MCF 10A (cell line): ENCODE measurements around the gene TMEM200B. TPM values are rescaled to one million over a fixed set of nuclear protein-coding genes. Genes with fewer than 3 reads are reported as not detected.

Source experiments
- BruUV-seq: library from RNA; stranded (reverse); fragments of 400-500 nt; replicated peaks from 2 replicates; lab custom pipeline; 2021; lab: Mats Ljungman, UMichigan
- CTCF ChIA-PET: fragments of 300-600 bp; sonication (Branson Sonifier 250); formaldehyde crosslinking; extraction: SDS; loops from one replicate; lab custom pipeline; 2021; ENCODE audit warnings: antibody characterized with exemption, inconsistent platforms; lab: Yijun Ruan, JAX
- POLR2A ChIA-PET: fragments of 300-600, 350-650 bp; sonication (Branson Sonifier 250); formaldehyde crosslinking; extraction: SDS; loops from one replicate; lab custom pipeline; 2020; ENCODE audit warnings: antibody characterized with exemption, inconsistent platforms; lab: Yijun Ruan, JAX
- DNase-seq: peaks from one replicate; pipeline ENCODE4 v3.0.0-alpha.2; 2018; ENCODE audit not compliant: unreplicated experiment
- H3K27ac Mint-ChIP-seq: one replicate; pipeline ENCODE4 v1.8.0; 2022; ENCODE audit warnings: mild to moderate bottlenecking, low read depth, mixed read lengths; ENCODE audit not compliant: unreplicated experiment
- H3K27me3 Mint-ChIP-seq: one replicate; pipeline ENCODE4 v1.8.0; 2022; ENCODE audit warnings: mixed read lengths; ENCODE audit not compliant: insufficient read depth, unreplicated experiment
- H3K36me3 Mint-ChIP-seq: one replicate; pipeline ENCODE4 v1.8.0; 2022; ENCODE audit warnings: mild to moderate bottlenecking, moderate library complexity, mixed read lengths; ENCODE audit not compliant: insufficient read depth, unreplicated experiment
- H3K4me1 Mint-ChIP-seq: one replicate; pipeline ENCODE4 v1.8.0; 2022; ENCODE audit warnings: mixed read lengths; ENCODE audit not compliant: insufficient read depth, unreplicated experiment
- H3K4me3 Mint-ChIP-seq: one replicate; pipeline ENCODE4 v1.8.0; 2022; ENCODE audit warnings: mild to moderate bottlenecking, moderate library complexity, mixed read lengths; ENCODE audit not compliant: unreplicated experiment
- H3K9me3 Mint-ChIP-seq: one replicate; pipeline ENCODE4 v1.8.0; 2022; ENCODE audit warnings: mixed read lengths; ENCODE audit not compliant: unreplicated experiment
- intact Hi-C: fragments of 100-400 bp; cut with micrococcal nuclease; formaldehyde crosslinking; loops from 2 replicates; pipeline ENCODE4 v1.14.1; 2022
- total RNA-seq: library from RNA; stranded (reverse); gene quantifications from 2 replicates; pipeline ENCODE4 v1.2.3, GENCODE V29; 2022
- TF ChIP-seq, protein P1 (sequence below): fragments of 200-600 bp; IDR thresholded peaks from one replicate; pipeline ENCODE4 v1.8.0; 2022; ENCODE audit warnings: antibody characterized with exemption, mild to moderate bottlenecking; ENCODE audit not compliant: unreplicated experiment

The TMEM200B gene
- total RNA-seq, 1 experiment from 2014 or later = not detected

DNA sequence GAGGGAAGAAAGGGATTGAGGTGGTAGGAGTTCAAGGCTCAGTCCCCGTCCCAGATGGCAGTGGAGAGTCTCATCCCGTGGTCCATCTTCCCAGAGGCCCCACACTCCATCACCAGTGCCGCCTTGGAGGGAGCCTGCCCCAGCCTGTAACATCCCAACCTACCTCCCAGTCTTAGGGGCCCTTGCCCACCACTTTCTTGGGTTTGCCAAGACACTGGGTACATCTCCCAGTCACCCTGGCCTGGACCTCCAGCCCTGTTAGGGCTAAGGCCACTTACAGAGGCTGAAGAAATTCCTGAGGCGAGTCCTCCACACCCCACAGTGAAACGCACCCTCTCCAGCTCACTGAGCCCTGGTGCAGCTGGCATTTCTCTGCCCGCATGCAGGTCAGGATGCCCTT lies 3.3 kb downstream of the TMEM200B start:
- Mint-ChIP-seq H3K27me3 (peaks cover 5% of the 10 kb centered on the region), H3K36me3 (peaks cover 10% of the 10 kb centered on the region), H3K27ac (no peak overlapping the region), H3K4me3 (no peak overlapping the region), H3K4me1 (no peaks in the 10 kb centered on the region), H3K9me3 (no peaks in the 10 kb centered on the region)
- no peak for DNase-seq
- no TSS peak for BruUV-seq
- CTCF ChIA-PET = no interaction called here
- TF ChIP-seq, protein P1, sequence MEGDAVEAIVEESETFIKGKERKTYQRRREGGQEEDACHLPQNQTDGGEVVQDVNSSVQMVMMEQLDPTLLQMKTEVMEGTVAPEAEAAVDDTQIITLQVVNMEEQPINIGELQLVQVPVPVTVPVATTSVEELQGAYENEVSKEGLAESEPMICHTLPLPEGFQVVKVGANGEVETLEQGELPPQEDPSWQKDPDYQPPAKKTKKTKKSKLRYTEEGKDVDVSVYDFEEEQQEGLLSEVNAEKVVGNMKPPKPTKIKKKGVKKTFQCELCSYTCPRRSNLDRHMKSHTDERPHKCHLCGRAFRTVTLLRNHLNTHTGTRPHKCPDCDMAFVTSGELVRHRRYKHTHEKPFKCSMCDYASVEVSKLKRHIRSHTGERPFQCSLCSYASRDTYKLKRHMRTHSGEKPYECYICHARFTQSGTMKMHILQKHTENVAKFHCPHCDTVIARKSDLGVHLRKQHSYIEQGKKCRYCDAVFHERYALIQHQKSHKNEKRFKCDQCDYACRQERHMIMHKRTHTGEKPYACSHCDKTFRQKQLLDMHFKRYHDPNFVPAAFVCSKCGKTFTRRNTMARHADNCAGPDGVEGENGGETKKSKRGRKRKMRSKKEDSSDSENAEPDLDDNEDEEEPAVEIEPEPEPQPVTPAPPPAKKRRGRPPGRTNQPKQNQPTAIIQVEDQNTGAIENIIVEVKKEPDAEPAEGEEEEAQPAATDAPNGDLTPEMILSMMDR = no peak
- intact Hi-C loops = no loop called here
- POLR2A ChIA-PET = interaction anchor here (0.5 kb wide), 1 partner anchor 216 kb away, joined by 4 read pairs; no protein-coding TSS in a partner anchor

DNA sequence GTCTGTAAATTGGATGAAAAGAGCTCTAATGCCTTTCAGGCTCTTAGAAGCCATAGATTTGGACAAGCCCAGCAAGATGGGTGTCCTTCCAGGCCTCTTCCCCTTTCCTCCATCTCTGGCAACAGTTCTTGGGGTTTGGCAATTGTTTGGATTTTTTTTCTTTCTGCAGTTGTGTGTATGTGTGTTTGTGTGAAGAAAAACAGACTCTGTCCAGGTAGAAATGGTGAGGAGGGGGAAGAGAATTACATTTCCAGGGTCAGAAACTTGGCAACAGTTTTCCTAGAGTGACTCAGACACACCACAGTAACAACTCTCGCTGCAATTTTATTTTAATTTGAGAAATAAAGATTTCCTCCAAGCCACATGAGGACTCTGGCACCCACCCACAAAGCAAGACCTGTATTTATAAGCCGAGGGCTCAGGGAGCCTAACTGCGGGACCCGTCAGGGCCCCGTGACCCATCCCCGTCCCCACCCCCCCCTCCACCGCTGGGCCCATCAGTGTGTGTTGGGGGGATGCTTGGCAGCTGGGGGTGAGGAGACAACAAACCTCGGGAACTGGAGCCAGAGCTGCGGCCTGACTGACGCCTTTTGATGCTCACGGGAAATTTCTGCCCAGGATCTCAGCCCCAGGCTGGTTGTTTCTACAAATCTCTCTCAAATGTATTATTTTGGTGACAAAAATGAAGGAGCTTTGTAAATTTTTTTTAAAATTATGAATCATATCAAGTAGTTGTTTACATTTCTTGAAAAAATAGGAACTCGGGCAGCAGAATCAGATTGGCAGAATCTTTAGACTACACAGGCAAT lies 4.4 kb downstream of the TMEM200B start:
- CTCF ChIA-PET = interaction anchor here (0.6 to 1.0 kb wide), 3 partner anchors 44 to 441 kb away, joined by 3 to 4 read pairs (median 3); no protein-coding TSS in a partner anchor
- BruUV-seq = no TSS peak
- intact Hi-C loops = no loop called here
- Mint-ChIP-seq H3K4me3 (no peak overlapping the region), H3K27me3 (no peaks in the 10 kb centered on the region), H3K27ac (no peak overlapping the region), H3K4me1 (no peaks in the 10 kb centered on the region), H3K9me3 (no peaks in the 10 kb centered on the region), H3K36me3 (peaks cover 16% of the 10 kb centered on the region)
- DNase-seq = no peak
- POLR2A ChIA-PET = interaction anchor here (0.5 kb wide), 1 partner anchor 214 kb away, joined by 4 read pairs; no protein-coding TSS in a partner anchor
- TF ChIP-seq, protein P1 = no peak

DNA sequence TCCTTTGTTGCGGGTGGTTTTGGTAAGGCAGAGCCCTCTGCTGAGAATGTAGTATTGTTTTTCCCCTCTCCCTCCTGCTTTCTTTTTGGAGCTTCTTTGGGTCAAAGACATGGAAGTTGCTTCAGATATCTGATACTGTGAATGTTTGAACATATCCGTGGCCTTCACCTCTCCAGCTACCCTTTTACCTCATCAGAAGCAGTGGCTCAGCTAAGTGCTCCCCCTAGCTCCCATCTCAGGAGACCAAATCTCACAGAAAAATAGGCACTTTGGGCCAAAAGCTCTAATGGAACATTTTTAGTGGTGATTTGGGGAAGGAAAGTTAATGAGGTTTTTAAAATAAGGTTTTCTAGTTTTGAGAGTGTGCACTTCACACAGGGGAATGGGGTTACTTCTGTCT lies 6.3 kb downstream of the TMEM200B start:
- POLR2A ChIA-PET = no interaction called here
- TF ChIP-seq, protein P1 = no peak
- H3K4me3 Mint-ChIP-seq = no peak overlapping the region
- DNase-seq = no peak
- H3K27me3 Mint-ChIP-seq = no peaks in the 10 kb centered on the region
- intact Hi-C loops = no loop called here
- H3K36me3 Mint-ChIP-seq = peaks cover 16% of the 10 kb centered on the region
- no peaks in the 10 kb centered on the region for H3K4me1 Mint-ChIP-seq
- no peak overlapping the region for H3K27ac Mint-ChIP-seq
- CTCF ChIA-PET = no interaction called here
- no TSS peak for BruUV-seq
- H3K9me3 Mint-ChIP-seq = no peaks in the 10 kb centered on the region

DNA sequence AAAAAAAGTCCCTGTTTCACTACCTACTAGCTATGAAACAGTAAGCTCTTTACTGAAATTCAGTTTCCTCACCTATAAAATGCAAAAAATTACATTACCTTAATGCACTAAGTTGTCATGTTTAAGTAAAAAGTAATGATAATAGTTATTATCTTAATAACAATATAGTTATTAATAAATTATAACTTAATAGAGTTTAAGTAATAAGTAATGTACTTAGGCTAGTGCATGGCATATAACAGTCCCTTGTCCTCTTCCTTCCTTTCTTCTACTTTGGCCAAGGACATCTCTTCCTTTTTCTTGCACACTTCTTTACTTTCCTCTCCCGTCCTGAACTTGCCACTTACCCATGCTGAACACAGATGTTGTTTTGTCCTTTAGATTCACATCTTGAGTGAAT lies 9.0 kb downstream of the TMEM200B start:
- POLR2A ChIA-PET = interaction anchor here (0.6 kb wide), 1 partner anchor 41 kb away, joined by 3 read pairs; no protein-coding TSS in a partner anchor
- peaks cover 16% of the 10 kb centered on the region for H3K36me3 Mint-ChIP-seq
- no peak overlapping the region for H3K27ac Mint-ChIP-seq
- TF ChIP-seq, protein P1 = no peak
- H3K4me3 Mint-ChIP-seq = no peak overlapping the region
- CTCF ChIA-PET = interaction anchor here (0.7 kb wide), 1 partner anchor 20 kb away, joined by 3 read pairs; no protein-coding TSS in a partner anchor
- BruUV-seq = no TSS peak
- no peaks in the 10 kb centered on the region for H3K27me3 Mint-ChIP-seq
- DNase-seq = no peak
- intact Hi-C loops = no loop called here
- H3K4me1 Mint-ChIP-seq = no peaks in the 10 kb centered on the region
- no peaks in the 10 kb centered on the region for H3K9me3 Mint-ChIP-seq
